ENCODE measurements around the gene DIPK1B.
A peak's percentile ranks its signal among the peaks of the same experiment; 100 is the strongest.

DIPK1B gene

DNA sequence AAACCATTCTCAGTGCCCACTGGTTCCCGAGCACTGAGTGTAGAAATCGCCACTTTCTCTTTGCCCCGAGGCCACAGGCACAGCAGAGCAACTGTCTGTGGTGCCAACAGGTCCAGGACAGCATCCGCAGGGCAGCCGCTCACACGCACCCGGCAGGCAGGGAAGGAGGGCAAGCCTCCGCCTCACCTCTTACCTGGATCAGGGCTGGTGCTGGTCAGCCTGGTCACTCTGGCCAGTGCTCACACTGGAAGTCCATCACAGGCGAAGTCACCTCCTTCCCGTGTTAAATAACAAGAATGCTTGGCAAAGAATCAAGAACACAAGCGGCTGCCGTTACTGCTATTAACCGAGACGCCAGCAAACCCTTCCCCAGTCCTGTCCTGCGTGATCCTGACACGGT is 13.7 kb downstream of the DIPK1B start:
- peak overlapping the region in 10 of 21 experiments; percentile 9 to 97 (median 56) for H3K27ac ChIP-seq
- peak overlapping the region; percentile 55 to 97 (median 83) for H3K4me3 ChIP-seq

DNA sequence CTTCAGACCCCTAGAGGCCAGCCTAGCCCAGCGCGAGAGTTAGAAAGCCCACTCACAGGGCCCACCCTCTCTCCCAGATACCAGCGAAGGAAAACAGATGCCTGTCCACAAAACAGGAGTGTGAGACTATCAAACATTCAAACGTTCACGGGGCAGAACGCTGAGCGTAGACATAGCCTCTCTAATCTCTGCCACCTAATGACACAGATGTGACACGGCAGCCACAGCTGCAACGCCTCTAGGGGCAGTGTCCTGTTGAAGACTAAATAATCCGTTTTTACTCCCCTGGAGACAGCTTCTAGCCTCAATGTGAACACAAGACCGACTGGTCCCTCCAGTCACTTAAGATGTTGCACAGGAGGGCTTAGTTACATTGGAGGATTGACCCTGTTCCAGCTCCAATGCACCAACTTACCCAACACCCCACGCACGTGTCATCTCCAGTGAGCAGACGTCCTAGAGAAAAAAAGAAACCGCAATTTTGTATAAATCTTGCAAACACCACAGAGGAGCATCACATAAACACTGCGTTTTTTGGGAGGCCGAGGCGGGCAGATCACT is 14.3 kb downstream of the DIPK1B start:
- H3K4me3 ChIP-seq: peak overlapping the region; percentile 55 to 97 (median 83)
- H3K27ac ChIP-seq: peak overlapping the region in 11 of 21 experiments; percentile 17 to 97 (median 86)

DNA sequence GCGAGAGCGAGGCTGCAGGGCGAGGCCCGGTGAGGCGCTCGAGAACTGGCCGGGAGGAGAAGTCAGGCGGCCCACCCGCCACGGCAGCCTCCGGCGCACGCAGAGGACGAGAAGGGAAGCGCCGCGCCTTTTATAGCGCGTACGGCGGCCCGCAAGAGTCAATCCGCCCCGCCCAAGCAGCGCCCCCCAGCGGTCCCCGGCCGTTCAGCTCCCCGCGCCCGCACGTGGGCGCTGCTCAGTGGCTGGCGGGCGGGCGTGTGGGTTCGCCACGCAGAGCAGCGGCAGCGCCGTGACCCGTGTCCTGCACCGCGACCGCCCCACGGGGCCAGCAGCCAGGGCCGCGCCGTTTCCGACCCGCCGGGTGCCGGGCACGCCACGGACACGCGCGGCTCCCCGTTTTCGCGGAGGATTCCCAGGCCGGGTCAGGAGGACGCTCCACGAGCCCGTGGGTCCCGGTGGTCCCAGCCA is 15.7 kb downstream of the DIPK1B start:
- Histone ChIP-seq H3K4me3 (peak overlapping the region; percentile 55 to 97 (median 83)), H3K27ac (peak overlapping the region; percentile 56 to 97 (median 86))

DNA sequence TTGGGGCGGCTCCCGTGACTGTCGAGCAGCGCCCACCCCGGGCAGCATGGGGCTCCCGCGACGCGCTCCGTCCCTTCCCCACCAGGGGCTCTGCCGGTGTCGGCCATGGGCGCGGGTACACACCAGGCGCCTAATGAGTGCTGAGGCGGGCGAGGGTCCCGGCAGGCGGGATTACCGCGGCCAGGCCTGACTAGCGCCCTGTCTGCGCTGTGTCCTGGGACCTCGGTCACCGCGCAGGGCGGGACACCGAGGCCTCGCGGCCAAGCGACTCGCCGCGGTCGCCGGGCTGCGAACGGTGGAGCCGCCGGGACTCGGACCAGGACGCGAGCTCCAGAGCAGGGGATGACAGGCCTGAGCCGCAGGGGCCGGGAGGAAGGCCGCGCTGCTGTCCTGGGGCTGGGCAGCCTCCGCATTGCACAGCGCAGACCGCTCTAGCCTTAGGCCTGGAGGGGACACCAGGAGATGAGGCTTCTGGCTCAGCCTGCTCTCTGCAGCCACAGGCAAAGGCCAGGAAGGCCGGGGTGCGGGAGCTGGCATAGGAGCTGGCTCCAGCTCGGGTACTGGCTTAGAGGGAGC is 16.3 kb downstream of the DIPK1B start:
- Histone ChIP-seq H3K4me3 (peak overlapping the region; percentile 55 to 97 (median 83)), H3K27ac (peak overlapping the region in 20 of 21 experiments; percentile 30 to 95 (median 86))

- peak overlapping the region; percentile 55 to 97 (median 83) for H3K4me3 ChIP-seq
- H3K27ac ChIP-seq: peak overlapping the region in 10 of 21 experiments; percentile 74 to 95 (median 88)
These were observed 16.8 kb downstream of the DIPK1B start for GRCh38 chr9:136729144-136729543.

DNA sequence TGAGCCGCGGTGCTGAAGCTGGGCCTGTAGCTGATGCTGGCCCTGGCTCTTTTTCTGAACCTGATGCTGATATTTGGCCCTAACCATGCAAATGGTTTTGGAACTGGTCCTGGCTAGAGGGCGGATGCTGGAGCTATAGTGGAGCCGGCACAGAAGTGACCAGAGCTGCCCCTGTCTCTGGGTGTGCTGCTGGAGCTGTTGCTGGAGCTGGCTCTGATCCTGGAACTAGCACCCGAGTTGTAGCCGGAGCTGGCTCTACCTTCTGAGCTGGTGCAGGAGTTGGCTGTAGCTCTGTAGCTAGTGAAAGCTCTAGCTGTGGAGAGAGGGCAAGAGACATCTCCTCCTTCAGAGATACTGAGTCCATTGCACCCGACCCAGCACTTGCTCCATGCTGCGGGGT is 17.6 kb downstream of the DIPK1B start:
- Histone ChIP-seq H3K27ac (no peak overlapping the region), H3K4me3 (no peak overlapping the region)

- Histone ChIP-seq H3K27ac (no peak overlapping the region), H3K4me3 (no peak overlapping the region)
These were observed 20.2 kb downstream of the DIPK1B start for GRCh38 chr9:136732444-136733178.

- no peak overlapping the region for H3K27ac ChIP-seq
These were observed 21.2 kb downstream of the DIPK1B start for GRCh38 chr9:136733611-136734010.

DNA sequence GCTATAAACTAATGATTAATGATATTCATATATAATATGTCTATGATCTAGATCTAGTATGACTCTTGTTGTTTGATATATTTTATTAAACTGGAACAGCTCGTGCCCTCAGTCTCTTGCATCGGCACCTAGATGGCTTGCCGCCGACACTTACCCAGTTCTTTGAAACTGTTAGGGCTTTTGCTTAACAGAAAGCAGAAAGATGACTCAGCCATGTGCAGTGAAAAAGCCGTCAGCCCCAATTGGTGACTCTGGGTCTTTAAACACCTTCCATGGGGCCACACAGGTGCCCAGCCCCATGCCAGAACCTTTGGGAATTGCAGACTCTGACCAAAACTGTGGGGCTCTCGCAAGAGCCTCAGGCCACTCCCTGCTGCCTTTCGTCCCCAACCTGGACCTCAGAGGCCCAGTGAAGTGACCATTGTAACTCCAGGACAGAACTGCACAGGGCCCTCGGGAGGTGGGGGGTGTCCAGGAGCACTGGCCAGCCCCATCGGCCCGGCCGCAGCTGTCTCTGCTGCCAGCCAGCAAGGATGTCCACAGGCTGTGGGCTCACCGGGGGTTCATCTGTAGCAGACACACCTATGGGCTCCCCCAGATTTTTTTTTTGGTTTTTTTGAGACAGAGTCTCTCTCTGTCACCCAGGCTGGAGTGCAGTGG is 22.6 kb downstream of the DIPK1B start:
- Histone ChIP-seq H3K4me3 (no peak overlapping the region), H3K27ac (no peak overlapping the region)

More at GRCh38 chr9:136733611-136734010, 21.2 kb downstream of the DIPK1B start:
- no peak overlapping the region for H3K4me3 ChIP-seq

GRCh38 chr9:136735812-136736480 is 23.6 kb downstream of the DIPK1B start:
- H3K27ac ChIP-seq: no peak overlapping the region
- H3K4me3 ChIP-seq: no peak overlapping the region

DNA sequence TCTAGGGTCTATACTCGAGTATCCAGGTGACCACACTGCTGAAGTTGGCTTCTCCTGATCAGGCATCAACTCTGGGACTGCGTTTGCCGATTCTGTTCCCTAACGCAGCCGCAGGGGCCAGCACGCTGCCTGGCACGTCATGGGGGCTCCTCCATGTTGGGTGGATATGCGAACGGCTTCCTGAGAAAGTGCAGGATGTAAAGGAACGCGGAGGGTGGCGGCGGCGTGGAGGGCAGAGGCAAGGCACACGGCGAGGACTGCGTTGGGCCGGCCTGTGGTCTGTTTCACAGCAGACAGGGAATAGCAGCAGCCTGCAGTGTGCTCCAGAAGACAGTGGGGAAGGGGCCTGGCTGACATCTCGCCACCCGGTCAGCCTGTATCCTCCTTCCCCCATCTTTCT is 26.6 kb downstream of the DIPK1B start:
- Histone ChIP-seq H3K27ac (no peak overlapping the region), H3K4me3 (no peak overlapping the region)

DNA sequence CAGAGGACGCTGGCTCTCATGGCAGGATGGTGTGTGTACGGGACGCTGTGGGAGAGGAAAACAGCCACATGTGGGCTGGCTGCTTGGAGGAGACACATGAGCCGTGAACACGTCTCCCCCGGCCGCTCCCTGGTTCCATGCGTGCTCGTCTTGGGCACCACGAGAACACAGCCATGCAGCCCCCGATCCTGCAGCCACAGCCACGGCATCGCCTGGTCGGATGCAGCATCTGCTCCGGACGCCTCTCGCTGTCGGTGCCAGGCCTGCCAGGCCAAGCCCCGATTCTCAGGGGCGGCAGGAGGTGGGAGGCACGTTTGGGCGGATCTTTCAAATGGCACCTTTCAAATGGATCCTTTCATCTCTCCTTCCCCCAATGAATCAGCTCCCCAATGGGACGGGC is 27.1 kb downstream of the DIPK1B start:
- no peak overlapping the region for H3K4me3 ChIP-seq
- H3K27ac ChIP-seq: no peak overlapping the region

DNA sequence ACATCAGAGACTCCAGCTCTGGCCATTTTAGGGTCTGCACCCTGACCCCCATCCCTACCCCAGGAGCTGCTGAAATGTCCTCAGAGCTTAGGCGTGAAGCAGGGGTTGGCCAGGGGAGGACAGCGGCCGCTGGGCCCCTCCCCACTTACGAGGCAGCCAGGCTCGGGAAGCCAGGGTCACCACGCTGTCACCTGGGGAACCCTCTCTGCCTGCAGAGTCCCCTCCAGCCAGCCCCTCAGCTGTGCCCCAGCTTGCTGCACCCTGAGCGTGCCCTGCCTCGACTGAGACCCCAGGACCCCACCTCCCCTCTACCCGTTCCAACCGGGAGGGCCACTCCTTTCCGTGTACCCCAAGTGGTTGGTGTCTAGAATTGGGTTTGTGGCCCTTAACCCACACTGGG is 27.7 kb downstream of the DIPK1B start:
- Histone ChIP-seq H3K4me3 (no peak overlapping the region), H3K27ac (no peak overlapping the region)

DNA sequence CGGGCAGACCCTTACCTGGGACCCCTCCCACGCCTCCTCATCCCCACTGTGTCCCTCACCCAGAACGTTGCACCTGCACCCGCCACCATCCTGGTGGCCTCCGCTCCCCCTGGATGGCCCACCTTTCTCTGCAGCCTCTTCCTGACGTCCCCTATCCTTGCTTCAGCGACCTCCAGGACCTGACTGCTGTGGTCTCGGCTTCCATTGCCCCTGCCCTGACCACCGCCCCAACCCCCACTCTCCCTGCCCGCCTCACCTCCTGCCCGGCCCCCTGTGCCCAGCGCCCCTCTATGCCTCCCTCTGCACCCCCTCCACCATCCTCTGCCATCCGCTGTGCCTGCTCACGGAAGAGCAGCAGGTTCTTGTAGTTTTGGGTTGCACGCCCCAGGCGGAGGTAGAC is 28.1 kb downstream of the DIPK1B start:
- Histone ChIP-seq H3K27ac (no peak overlapping the region), H3K4me3 (no peak overlapping the region)

- no peak overlapping the region for H3K4me3 ChIP-seq
These were observed 28.9 kb downstream of the DIPK1B start for GRCh38 chr9:136740971-136741882.

GRCh38 chr9:136741883-136742571 is 29.7 kb downstream of the DIPK1B start:
- H3K4me3 ChIP-seq: no peak overlapping the region

More at GRCh38 chr9:136740971-136741882, 28.9 kb downstream of the DIPK1B start:
- H3K27ac ChIP-seq: peak overlapping the region in 1 of 21 experiments; percentile 54

GRCh38 chr9:136742591-136743391 is 30.4 kb downstream of the DIPK1B start, which contains the start of gene LCN10:
Gene LCN10, minus strand, starts transcription at chr9:136742940. Its CDS starts 37 bp downstream, at chr9:136742903.
- peak within 1 kb of the TSS in 1 of 21 experiments; percentile 54 for H3K27ac ChIP-seq
- H3K4me3 ChIP-seq: no peak within 1 kb of the TSS

More at GRCh38 chr9:136741883-136742571, 29.7 kb downstream of the DIPK1B start:
- peak overlapping the region in 1 of 21 experiments; percentile 54 for H3K27ac ChIP-seq
